Mesenchymal stem cell (in vitro differentiated cells and primary cell): Measurements from ENCODE around the gene FOXP2.
A peak's percentile ranks its signal among the peaks of the same experiment; 100 is the strongest.

ENCODE experiments used
- DNase-seq: peaks from one replicate; pipeline ENCODE4 v3.0.0-alpha.2; 2013
- H2AFZ ChIP-seq: one replicate; pipeline ENCODE4 v1.6.1; 2013; ENCODE audit warnings: low read depth, mild to moderate bottlenecking, control low read depth, inconsistent platforms, low read length, moderate library complexity
- H2AK5ac ChIP-seq: 2 replicates; pipeline ENCODE4 v1.6.1; 2013; ENCODE audit warnings: low read length, moderate library complexity, mild to moderate bottlenecking, inconsistent platforms; ENCODE audit not compliant: severe bottlenecking
- H2BK120ac ChIP-seq: one replicate; pipeline ENCODE4 v1.6.1; 2013; ENCODE audit warnings: low read depth, mild to moderate bottlenecking, inconsistent platforms, low read length, moderate library complexity
- H2BK12ac ChIP-seq, 2 experiments: one replicate each; pipeline ENCODE4 v1.6.1; 2013; ENCODE audit warnings: inconsistent platforms in 2 of 2, low read length in 2 of 2, mild to moderate bottlenecking in 2 of 2, moderate library complexity in 2 of 2, control low read depth in 1 of 2
- H2BK15ac ChIP-seq: one replicate; pipeline ENCODE4 v1.6.1; 2013; ENCODE audit warnings: mild to moderate bottlenecking, low read depth, inconsistent platforms; ENCODE audit not compliant: poor library complexity, severe bottlenecking
- H2BK5ac ChIP-seq: 2 replicates; pipeline ENCODE4 v1.6.1; 2013; ENCODE audit warnings: low read depth, mild to moderate bottlenecking, low read length, control low read depth, inconsistent platforms; ENCODE audit not compliant: poor library complexity, severe bottlenecking
- H3K14ac ChIP-seq, 2 experiments: one replicate each; pipeline ENCODE4 v1.6.1; 2013; ENCODE audit warnings: inconsistent platforms in 2 of 2, low read length in 2 of 2, control low read depth in 1 of 2, mild to moderate bottlenecking in 1 of 2, moderate library complexity in 1 of 2
- H3K18ac ChIP-seq, 2 experiments: one replicate each; pipeline ENCODE4 v1.6.1; 2013; ENCODE audit warnings: inconsistent platforms in 2 of 2, low read length in 2 of 2, control low read depth in 1 of 2, low read depth in 1 of 2, mild to moderate bottlenecking in 1 of 2
- H3K23ac ChIP-seq, 2 experiments: one replicate each; pipeline ENCODE4 v1.6.1; 2013; ENCODE audit warnings: inconsistent platforms in 2 of 2, low read length in 2 of 2, mild to moderate bottlenecking in 2 of 2, moderate library complexity in 2 of 2, control low read depth in 1 of 2
- H3K27ac ChIP-seq: 2 replicates; pipeline ENCODE4 v1.5.1; 2013; ENCODE audit warnings: mild to moderate bottlenecking, moderate library complexity, low read length, control low read depth, inconsistent platforms; ENCODE audit not compliant: poor library complexity, severe bottlenecking
- H3K27me3 ChIP-seq, 2 experiments: 2 replicates each; pipeline versions ENCODE4 v1.6.1 to v1.7.0; 2013; ENCODE audit warnings: low read length in 2 of 2, mild to moderate bottlenecking in 2 of 2, moderate library complexity in 2 of 2, control low read depth in 1 of 2, inconsistent platforms in 1 of 2; ENCODE audit not compliant: control insufficient read depth in 1 of 2, insufficient read depth in 1 of 2
- H3K36me3 ChIP-seq, 2 experiments: 2 replicates each; pipeline versions ENCODE4 v1.6.1 to v1.7.0; 2013; ENCODE audit warnings: low read length in 2 of 2, control low read depth in 1 of 2, inconsistent platforms in 1 of 2, low read depth in 1 of 2, mild to moderate bottlenecking in 1 of 2; ENCODE audit not compliant: insufficient read depth in 2 of 2, control insufficient read depth in 1 of 2
- H3K4ac ChIP-seq, 2 experiments: one replicate each; pipeline ENCODE4 v1.6.1; 2013; ENCODE audit warnings: inconsistent platforms in 2 of 2, low read length in 2 of 2, mild to moderate bottlenecking in 2 of 2, moderate library complexity in 2 of 2, control low read depth in 1 of 2, low read depth in 1 of 2
- H3K4me1 ChIP-seq: 2 replicates; pipeline ENCODE4 v1.6.1; 2013; ENCODE audit warnings: low read depth, low read length, control low read depth; ENCODE audit not compliant: control insufficient read depth, insufficient read depth
- H3K4me2 ChIP-seq: 2 replicates; pipeline ENCODE4 v1.6.1; 2013; ENCODE audit warnings: low read length, mild to moderate bottlenecking, inconsistent platforms; ENCODE audit not compliant: poor library complexity, severe bottlenecking
- H3K4me3 ChIP-seq, 2 experiments: 2 replicates each; pipeline versions ENCODE4 v1.5.1 to v1.7.0; 2013; ENCODE audit warnings: low read length in 2 of 2, mild to moderate bottlenecking in 2 of 2, control low read depth in 1 of 2, low read depth in 1 of 2; ENCODE audit not compliant: insufficient read depth in 1 of 2
- H3K79me1 ChIP-seq: replicated peaks from 2 replicates; pipeline ENCODE4 v1.6.1; 2013; ENCODE audit warnings: mild to moderate bottlenecking, control low read depth, low read length, inconsistent platforms; ENCODE audit not compliant: poor library complexity, severe bottlenecking
- H3K9ac ChIP-seq: 2 replicates; pipeline ENCODE4 v1.7.0; 2013; ENCODE audit warnings: mild to moderate bottlenecking, low read length, moderate library complexity
- H3K9me3 ChIP-seq: 2 replicates; pipeline ENCODE4 v1.7.0; 2013; ENCODE audit warnings: mild to moderate bottlenecking, low read length; ENCODE audit not compliant: control insufficient read depth
- H4K8ac ChIP-seq: one replicate; pipeline ENCODE4 v1.6.1; 2013; ENCODE audit warnings: inconsistent platforms, mild to moderate bottlenecking, low read length, moderate library complexity
- H4K91ac ChIP-seq: one replicate; pipeline ENCODE4 v1.6.1; 2013; ENCODE audit warnings: mild to moderate bottlenecking, low read length, inconsistent platforms
- WGBS: methylation state at CpG from one replicate; pipeline ENCODE4 v1.1.7; 2013; ENCODE audit warnings: mixed read lengths; 5-methylcytosine and 5-hydroxymethylcytosine counted together

FOXP2 gene

DNA sequence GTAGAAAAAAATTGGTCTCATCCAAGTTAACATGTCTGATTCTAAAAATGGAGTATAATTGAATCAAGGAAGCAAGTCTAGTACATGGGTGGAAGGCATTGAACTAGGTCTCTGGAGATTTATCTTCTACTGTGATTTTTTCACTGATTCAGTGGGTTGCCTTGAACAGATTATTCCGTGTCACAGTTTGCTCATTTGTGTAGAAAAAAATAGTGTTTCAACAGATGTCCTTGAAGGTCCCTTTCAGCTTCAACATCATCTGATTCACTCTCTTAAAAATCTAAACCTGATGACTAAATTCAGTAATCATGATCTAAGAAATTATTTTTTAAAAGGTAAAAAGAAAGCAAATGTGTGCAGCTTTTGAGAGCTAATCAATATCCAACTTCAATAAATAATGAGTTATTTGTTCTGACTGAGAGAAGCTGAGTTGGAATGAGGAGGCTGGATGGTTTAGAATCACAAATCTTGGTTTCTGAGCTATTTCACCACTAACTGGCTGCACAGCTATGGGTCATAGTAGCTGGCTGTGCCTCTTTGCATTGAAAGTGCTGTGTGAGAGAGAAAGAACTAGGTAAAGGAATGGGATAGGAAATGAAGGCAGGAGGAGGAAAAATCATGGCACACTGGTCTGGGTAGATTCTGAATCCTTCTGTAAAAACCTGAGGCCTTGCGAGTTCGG, 285.8 kb downstream of the FOXP2 start:
- H3K14ac ChIP-seq = no peak overlapping the region
- no peaks in the 10 kb centered on the region for H3K79me1 ChIP-seq
- peaks cover 1% of the 10 kb centered on the region for H3K4me1 ChIP-seq
- no peak overlapping the region for H2BK5ac ChIP-seq
- H3K36me3 ChIP-seq = no peaks in the 10 kb centered on the region
- DNase-seq = no peak
- no peak overlapping the region for H3K9ac ChIP-seq
- no peak overlapping the region for H3K4me3 ChIP-seq
- no peak overlapping the region for H2AK5ac ChIP-seq
- H3K18ac ChIP-seq = no peak overlapping the region
- peaks cover 3% of the 10 kb centered on the region for H3K9me3 ChIP-seq
- H3K27ac ChIP-seq = no peak overlapping the region
- H2BK120ac ChIP-seq = no peak overlapping the region
- H2AFZ ChIP-seq = no peak overlapping the region
- H3K23ac ChIP-seq = no peak overlapping the region
- H2BK15ac ChIP-seq = no peak overlapping the region
- H3K27me3 ChIP-seq = no peaks in the 10 kb centered on the region
- H2BK12ac ChIP-seq = no peak overlapping the region
- H4K91ac ChIP-seq = no peak overlapping the region
- H3K4ac ChIP-seq = no peak overlapping the region
- no peak overlapping the region for H3K4me2 ChIP-seq
- WGBS = 100% methylated on average over 2 of the region's 3 CpGs
- H4K8ac ChIP-seq = no peak overlapping the region

- no peak overlapping the region for H2BK12ac ChIP-seq
- no peak overlapping the region for H2BK15ac ChIP-seq
These were observed 289.1 kb downstream of the FOXP2 start for GRCh38 chr7:114703677-114704076.

GRCh38 chr7:114708646-114709045, 294.0 kb downstream of the FOXP2 start:
- DNase-seq = no peak
- H3K18ac ChIP-seq = no peak overlapping the region
- H3K79me1 ChIP-seq = no peaks in the 10 kb centered on the region
- no peak overlapping the region for H3K4me2 ChIP-seq
- H2BK12ac ChIP-seq = no peak overlapping the region
- no peak overlapping the region for H2BK120ac ChIP-seq
- no peak overlapping the region for H2BK5ac ChIP-seq
- H4K91ac ChIP-seq = no peak overlapping the region
- no peak overlapping the region for H2AK5ac ChIP-seq
- WGBS = 42% methylated on average over 6 of the region's 6 CpGs
- H3K27ac ChIP-seq = no peak overlapping the region
- H3K9ac ChIP-seq = no peak overlapping the region
- no peak overlapping the region for H2BK15ac ChIP-seq
- H2AFZ ChIP-seq = no peak overlapping the region
- no peaks in the 10 kb centered on the region for H3K36me3 ChIP-seq
- H3K4me3 ChIP-seq = no peak overlapping the region
- no peak overlapping the region for H3K4ac ChIP-seq
- H3K4me1 ChIP-seq = peaks cover 3% of the 10 kb centered on the region
- peaks cover 3% of the 10 kb centered on the region for H3K9me3 ChIP-seq
- H3K23ac ChIP-seq = no peak overlapping the region
- H3K14ac ChIP-seq = no peak overlapping the region
- no peaks in the 10 kb centered on the region for H3K27me3 ChIP-seq
- H4K8ac ChIP-seq = no peak overlapping the region

More at GRCh38 chr7:114703677-114704076, 289.1 kb downstream of the FOXP2 start:
- Histone ChIP-seq H3K23ac (no peak overlapping the region), H2AK5ac (no peak overlapping the region), H3K4me1 (peaks cover 1% of the 10 kb centered on the region), H3K27me3 (no peaks in the 10 kb centered on the region), H2BK120ac (no peak overlapping the region), H3K27ac (no peak overlapping the region), H3K4me3 (no peak overlapping the region), H3K4me2 (no peak overlapping the region), H3K79me1 (no peaks in the 10 kb centered on the region), H2AFZ (no peak overlapping the region), H4K8ac (no peak overlapping the region), H3K36me3 (no peaks in the 10 kb centered on the region), H3K9ac (no peak overlapping the region), H3K14ac (no peak overlapping the region), H3K18ac (no peak overlapping the region), H4K91ac (no peak overlapping the region), H3K4ac (no peak overlapping the region), H2BK5ac (no peak overlapping the region), H3K9me3 (peaks cover 3% of the 10 kb centered on the region)
- peak; percentile 20 for DNase-seq
- 89% methylated on average over 6 of the region's 6 CpGs for WGBS

- Histone ChIP-seq H3K4me2 (no peak overlapping the region), H3K9ac (no peak overlapping the region), H2AK5ac (peak overlapping the region; percentile 55), H3K23ac (no peak overlapping the region), H3K14ac (no peak overlapping the region), H2BK12ac (no peak overlapping the region), H3K27ac (no peak overlapping the region), H4K8ac (no peak overlapping the region), H3K4ac (no peak overlapping the region), H2BK15ac (no peak overlapping the region), H3K79me1 (no peaks in the 10 kb centered on the region), H2BK5ac (no peak overlapping the region), H3K4me1 (peaks cover 1% of the 10 kb centered on the region), H3K4me3 (no peak overlapping the region), H3K18ac (no peak overlapping the region), H4K91ac (no peak overlapping the region), H3K9me3 (no peaks in the 10 kb centered on the region), H2AFZ (no peak overlapping the region), H3K27me3 (no peaks in the 10 kb centered on the region), H3K36me3 (no peaks in the 10 kb centered on the region), H2BK120ac (no peak overlapping the region)
- WGBS = 82% methylated on average over 5 of the region's 5 CpGs
- DNase-seq = no peak
These were observed 295.9 kb downstream of the FOXP2 start for GRCh38 chr7:114710499-114710898.
